Esophagus mucosa (tissue), 1 donor: ENCODE data around the gene SGF29. TPM values are rescaled to one million over a fixed set of nuclear protein-coding genes. Genes with fewer than 3 reads are reported as not detected.
"Not testable (repeated sequence)": the region's sequence is repeated elsewhere in the genome, so short reads cannot be mapped to it uniquely, and the experiment has no call there.

Experiments
- ATAC-seq: fragments of 200-7000 bp; cut with Tn5 transposase; one replicate; pipeline ENCODE4 v1.9.1; 2020
- total RNA-seq: library from RNA; stranded (reverse); gene quantifications from one replicate; pipeline ENCODE4 v1.2.4, GENCODE V29; 2023
- donor health status: DM: yes; HTN: yes; CAD: no.

SGF29 gene
- total RNA-seq, 1 donor from 2014 or later, result 11.4 TPM

GRCh38 chr16:28612359-28613280 lies 58.9 kb downstream of the SGF29 start:
- ATAC-seq, result peak; percentile 62

- not testable (repeated sequence) for ATAC-seq
Measured at GRCh38 chr16:28613912-28614311, 60.2 kb downstream of the SGF29 start.

- ATAC-seq, result not testable (repeated sequence)
Measured at GRCh38 chr16:28614561-28614960, 60.8 kb downstream of the SGF29 start.

GRCh38 chr16:28615486-28616223 lies 61.9 kb downstream of the SGF29 start:
- ATAC-seq, result not testable (repeated sequence)

- not testable (repeated sequence) for ATAC-seq
Measured at GRCh38 chr16:28616224-28616577, 62.5 kb downstream of the SGF29 start.

GRCh38 chr16:28616636-28617035 lies 62.9 kb downstream of the SGF29 start:
- ATAC-seq, result no peak

GRCh38 chr16:28617874-28618273 lies 64.2 kb downstream of the SGF29 start:
- peak; percentile 10 for ATAC-seq

GRCh38 chr16:28620316-28620715 lies 66.6 kb downstream of the SGF29 start:
- not testable (repeated sequence) for ATAC-seq

- no peak for ATAC-seq
Measured at GRCh38 chr16:28621481-28622155, 67.9 kb downstream of the SGF29 start.

- ATAC-seq, result peak; percentile 32
Measured at GRCh38 chr16:28622532-28623171, 68.9 kb downstream of the SGF29 start.

- ATAC-seq, result peak; percentile 92
Measured at GRCh38 chr16:28623172-28623711, 69.5 kb downstream of the SGF29 start.

- not testable (repeated sequence) for ATAC-seq
Measured at GRCh38 chr16:28630905-28631304, 77.2 kb downstream of the SGF29 start.

- not testable (repeated sequence) for ATAC-seq
Measured at GRCh38 chr16:28636093-28636823, 82.5 kb downstream of the SGF29 start.

- ATAC-seq, result not testable (repeated sequence)
Measured at GRCh38 chr16:28637765-28638164, 84.0 kb downstream of the SGF29 start, which contains the start of gene NPIPB8. NPIPB8 (plus strand) TSS chr16:28638065; CDS start chr16:28638361, 296 bp downstream.

GRCh38 chr16:28638359-28638758 lies 84.6 kb downstream of the SGF29 start:
- ATAC-seq, result not testable (repeated sequence)

GRCh38 chr16:28639959-28640358 lies 86.2 kb downstream of the SGF29 start:
- ATAC-seq, result not testable (repeated sequence)

Other genes starting within 250 kb of the SGF29 start
- gene NPIPB6, start 190.4 kb upstream of the SGF29 start, total RNA-seq, result 1.00 TPM
- 81.2 TPM for gene EIF3CL, start 150.1 kb upstream of the SGF29 start, total RNA-seq
- not detected for gene NPIPB7, start 81.6 kb upstream of the SGF29 start, total RNA-seq
- gene CLN3, start 61.8 kb upstream of the SGF29 start, total RNA-seq, result 10.2 TPM
- 0.36 TPM for gene APOBR, start 59.3 kb upstream of the SGF29 start, total RNA-seq
- gene IL27, start 47.1 kb upstream of the SGF29 start, total RNA-seq, result not detected
- 64.4 TPM for gene NUPR1, start 14.9 kb upstream of the SGF29 start, total RNA-seq
- gene SULT1A2, start 43.1 kb downstream of the SGF29 start, total RNA-seq, result 0.32 TPM
- gene SULT1A1, start 56.1 kb downstream of the SGF29 start, total RNA-seq, result 4.7 TPM
- 0.24 TPM for gene NPIPB8, start 84.1 kb downstream of the SGF29 start, total RNA-seq
- 318 TPM for gene EIF3C, start 157.5 kb downstream of the SGF29 start, total RNA-seq
- gene NPIPB9, start 197.9 kb downstream of the SGF29 start, total RNA-seq, result 0.84 TPM